CD4-positive, alpha-beta T cell treated with Interferon gamma for 1 hour (primary cell): ENCODE data around the gene MAB21L2.

Experiments used
- DNase-seq: peaks from one replicate; pipeline ENCODE4 v3.0.0-alpha.2; 2020

Gene MAB21L2

DNA sequence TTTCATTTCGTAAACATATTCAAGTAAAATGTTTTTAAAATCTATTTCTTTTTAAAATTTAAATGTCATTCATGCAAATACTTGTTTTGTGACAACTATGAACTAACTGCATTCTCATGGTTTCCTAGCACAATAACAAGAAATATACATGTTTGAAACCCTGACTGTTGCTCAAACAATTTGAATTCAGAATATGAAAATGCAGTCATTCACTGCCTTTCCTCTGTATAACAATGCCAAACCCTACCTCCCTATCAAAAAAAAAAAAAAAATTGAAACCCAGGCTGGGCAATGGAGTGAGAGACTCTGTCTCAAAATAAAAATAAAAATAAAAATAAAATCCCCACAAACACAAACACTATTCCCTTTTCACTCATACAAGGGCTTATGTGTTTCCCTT, 42.1 kb downstream of the MAB21L2 start:
- DNase-seq, result no peak

DNA sequence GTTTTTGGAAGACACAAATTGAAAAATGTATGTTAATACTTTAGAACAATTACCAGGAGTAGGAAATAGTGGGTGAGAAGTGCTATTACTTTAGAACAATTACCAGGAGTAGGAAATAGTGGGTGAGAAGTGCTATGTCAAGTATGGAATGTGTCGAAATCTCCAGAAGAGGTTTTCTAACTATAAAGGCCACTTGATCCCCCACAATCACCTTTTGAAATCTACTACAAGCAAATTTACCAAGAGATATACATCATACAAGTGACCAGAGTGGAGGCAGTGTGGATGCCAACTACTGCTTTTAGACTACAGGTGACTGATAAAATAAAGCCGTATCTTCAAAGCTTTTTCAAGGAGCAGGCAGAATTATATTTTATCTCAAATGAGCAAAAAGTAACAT, 43.1 kb downstream of the MAB21L2 start:
- DNase-seq, result no peak

DNA sequence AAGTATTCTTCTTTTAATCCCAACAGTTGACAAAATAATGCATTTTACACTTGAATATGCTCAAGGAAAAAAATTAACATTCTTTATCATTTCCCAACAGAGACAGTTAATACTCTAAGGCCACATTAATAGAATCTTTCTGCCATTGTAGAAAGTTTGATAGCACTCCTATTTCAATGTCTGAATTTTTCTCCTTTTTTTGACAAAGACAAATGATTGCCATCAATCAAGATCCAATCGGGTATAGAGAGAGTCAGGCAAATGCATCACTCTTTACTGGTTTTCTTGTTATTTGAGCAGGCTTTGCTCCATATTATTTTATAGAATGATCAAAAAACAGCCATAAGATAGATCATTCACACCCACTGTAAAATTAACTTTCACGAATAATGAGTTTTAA, 46.1 kb downstream of the MAB21L2 start:
- no peak for DNase-seq

DNA sequence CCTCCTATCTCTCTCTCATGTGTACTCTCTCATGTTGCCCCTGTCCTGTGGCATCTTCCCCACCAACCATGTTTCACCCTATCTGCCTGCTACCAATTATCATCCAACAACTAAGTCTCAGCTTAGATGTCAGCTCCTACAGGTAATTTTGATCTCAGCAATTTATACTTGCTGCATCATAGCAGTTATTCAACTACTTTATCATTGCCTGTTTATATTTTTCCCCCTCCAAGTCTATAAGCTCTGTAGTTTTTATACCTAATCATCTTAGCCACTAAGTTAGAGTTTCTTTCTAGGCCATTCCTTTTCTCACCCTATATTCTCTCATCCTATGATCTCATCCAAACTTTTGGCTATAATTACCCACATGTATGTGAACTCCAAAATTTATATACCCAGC, 50.7 kb downstream of the MAB21L2 start:
- DNase-seq, result no peak
